Posterior vena cava (tissue), 2 donors: ENCODE results near the gene FHIT. TPM values are rescaled to one million over a fixed set of nuclear protein-coding genes. Genes with fewer than 3 reads are reported as not detected.

Experiments used
- DNase-seq: peaks from one replicate; pipeline ENCODE4 v3.0.0-alpha.2; 2020; ENCODE audit warnings: low spot score
- intact Hi-C, 2 donors: fragments of 100-400 bp; cut with DNase I; formaldehyde crosslinking; loops; one replicate each; pipeline versions ENCODE4 v1.14.1 to v1.14.2; 2022 to 2023
- total RNA-seq, 2 donors: library from RNA; stranded (reverse); fragmentation: NEBNext Ultra II Directional; extraction: Animal tissue kit (Norgen Biotek cat#: 25700); gene quantifications; one replicate each; pipeline ENCODE4 v1.2.1, GENCODE V29; 2021
- donor health status: DM: yes; HTN: yes; CAD: no.
- donor health status: DM: yes; HTN: yes; CAD: no.

Gene FHIT
- total RNA-seq, 2 donors from 2014 or later: 6.0 to 9.2 TPM

GRCh38 chr3:60641354-60641753 lies 609.9 kb downstream of the FHIT start:
- DNase-seq: no peak
- intact Hi-C loops: no loop called here

GRCh38 chr3:60636846-60637245 lies 614.4 kb downstream of the FHIT start:
- intact Hi-C loops: no loop called here
- DNase-seq: no peak

GRCh38 chr3:60633644-60634043 lies 617.6 kb downstream of the FHIT start:
- no peak for DNase-seq
- intact Hi-C loops: no loop called here

GRCh38 chr3:60631509-60631908 lies 619.7 kb downstream of the FHIT start:
- intact Hi-C loops: no loop called here
- DNase-seq: no peak

- intact Hi-C loops: no loop called here
- no peak for DNase-seq
Observed at GRCh38 chr3:60630953-60631352, 620.3 kb downstream of the FHIT start.

- intact Hi-C loops: no loop called here
Observed at GRCh38 chr3:60629816-60630215, 621.4 kb downstream of the FHIT start.

GRCh38 chr3:60622349-60622748 lies 628.9 kb downstream of the FHIT start:
- no peak for DNase-seq
- intact Hi-C loops: no loop called here

More at GRCh38 chr3:60629816-60630215, 621.4 kb downstream of the FHIT start:
- no peak for DNase-seq

- intact Hi-C loops: no loop called here
Observed at GRCh38 chr3:60617188-60617587, 634.1 kb downstream of the FHIT start.

GRCh38 chr3:60613769-60614303 lies 637.4 kb downstream of the FHIT start:
- intact Hi-C loops: no loop called here
- DNase-seq: no peak

More at GRCh38 chr3:60617188-60617587, 634.1 kb downstream of the FHIT start:
- no peak for DNase-seq

GRCh38 chr3:60610441-60611112 lies 640.7 kb downstream of the FHIT start:
- intact Hi-C loops: no loop called here
- DNase-seq: peak; percentile 90

- no peak for DNase-seq
- intact Hi-C loops: no loop called here
Observed at GRCh38 chr3:60609446-60609845, 641.8 kb downstream of the FHIT start.

- intact Hi-C loops: no loop called here
- DNase-seq: no peak
Observed at GRCh38 chr3:60603860-60604259, 647.4 kb downstream of the FHIT start.

- DNase-seq: no peak
- intact Hi-C loops: no loop called here
Observed at GRCh38 chr3:60600848-60601247, 650.4 kb downstream of the FHIT start.

GRCh38 chr3:60599586-60599985 lies 651.7 kb downstream of the FHIT start:
- intact Hi-C loops: no loop called here
- DNase-seq: no peak

- intact Hi-C loops: no loop called here
- DNase-seq: no peak
Observed at GRCh38 chr3:60598671-60599070, 652.6 kb downstream of the FHIT start.

- intact Hi-C loops: no loop called here
- DNase-seq: peak; percentile 89
Observed at GRCh38 chr3:60594025-60594424, 657.2 kb downstream of the FHIT start.

GRCh38 chr3:60591267-60591666 lies 660.0 kb downstream of the FHIT start:
- no peak for DNase-seq
- intact Hi-C loops: no loop called here

- intact Hi-C loops: no loop called here
Observed at GRCh38 chr3:60588806-60589205, 662.4 kb downstream of the FHIT start.

GRCh38 chr3:60585918-60586317 lies 665.3 kb downstream of the FHIT start:
- intact Hi-C loops: no loop called here
- no peak for DNase-seq

More at GRCh38 chr3:60588806-60589205, 662.4 kb downstream of the FHIT start:
- no peak for DNase-seq

GRCh38 chr3:60584250-60584649 lies 667.0 kb downstream of the FHIT start:
- intact Hi-C loops: no loop called here
- DNase-seq: no peak

- intact Hi-C loops: no loop called here
- DNase-seq: no peak
Observed at GRCh38 chr3:60582288-60582687, 669.0 kb downstream of the FHIT start.
